GM19397 (cell line): ENCODE measurements around the gene C1QTNF5.

Source experiments
- ATAC-seq: cut with Tn5 transposase; IDR thresholded peaks from one replicate; pipeline ENCODE4 v1.9.1; 2021; ENCODE audit warnings: mild to moderate bottlenecking, moderate library complexity; ENCODE audit not compliant: unreplicated experiment

Gene C1QTNF5

DNA sequence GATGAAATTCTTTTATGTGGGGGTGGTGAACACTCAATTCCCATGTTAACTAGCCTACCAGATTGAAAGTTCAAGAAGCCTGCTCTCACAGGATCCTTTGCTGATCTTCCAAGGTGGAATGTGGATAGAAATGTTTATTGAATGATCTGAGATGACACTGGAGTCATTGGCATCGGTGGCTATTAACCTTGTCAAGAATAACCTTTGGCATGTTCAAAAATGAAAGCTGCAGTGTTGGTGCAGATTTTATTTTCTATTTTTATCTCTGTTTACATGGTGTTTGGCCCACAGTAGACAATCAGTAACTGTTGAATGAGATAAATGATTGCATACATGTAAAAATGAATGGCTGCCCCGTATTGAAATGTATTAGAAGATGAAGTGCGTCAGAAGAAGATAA is 42.7 kb downstream of the C1QTNF5 start:
- no peak for ATAC-seq

DNA sequence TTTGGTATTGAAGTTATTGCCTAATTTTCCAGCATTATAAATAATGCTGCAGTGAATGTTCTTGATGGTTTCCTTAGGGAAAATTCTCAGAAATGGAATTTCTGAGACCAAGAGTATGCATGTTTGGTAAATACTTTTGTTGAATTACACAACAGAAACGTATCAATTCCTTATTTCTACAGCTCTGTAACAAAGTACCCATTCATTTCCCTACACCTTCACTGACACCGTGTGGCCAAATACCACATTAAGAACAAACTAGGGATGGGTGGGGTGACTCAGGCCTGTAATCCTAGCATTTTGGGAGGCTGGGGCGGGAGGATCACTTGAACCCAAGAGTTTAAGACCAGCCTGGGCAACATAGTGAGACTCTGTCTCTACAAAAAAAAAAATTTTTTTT is 45.5 kb downstream of the C1QTNF5 start:
- no peak for ATAC-seq

DNA sequence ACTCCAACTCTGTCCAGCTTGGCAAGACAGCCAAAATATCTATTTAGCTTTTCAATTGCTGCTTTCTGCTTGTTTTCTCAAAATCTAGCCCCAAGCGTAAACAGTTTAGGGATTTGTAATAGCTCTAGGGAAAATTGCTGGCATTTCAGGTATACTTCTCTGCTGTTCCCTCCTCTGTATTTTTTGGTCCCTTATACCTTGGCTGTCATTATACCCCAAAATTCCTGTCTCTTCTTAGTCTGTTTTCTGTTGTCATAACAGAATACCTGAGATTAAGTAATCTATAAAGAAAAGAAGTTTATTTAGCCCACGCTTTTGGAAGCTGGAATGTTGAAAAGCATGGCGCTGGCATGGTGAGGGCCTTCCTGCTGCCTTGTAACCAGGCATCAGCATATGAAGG is 47.2 kb downstream of the C1QTNF5 start:
- ATAC-seq = no peak

- no peak for ATAC-seq
These were observed 49.7 kb downstream of the C1QTNF5 start for GRCh38 chr11:119290894-119291497.
